ENCODE results near the gene PITHD1.
"Not testable (repeated sequence)": the region's sequence is repeated elsewhere in the genome, so short reads cannot be mapped to it uniquely, and the experiment has no call there.

Gene PITHD1

GRCh38 chr1:23756676-23757075, 21.5 kb upstream of the PITHD1 start:
- no peak overlapping the region for H3K9ac ChIP-seq (ENCODE audit: low read depth, low read length)
- H3K4me1 ChIP-seq (ENCODE audit: insufficient read depth, low read length): no peaks in the 10 kb centered on the region
- H3K9me3 ChIP-seq (ENCODE audit: control insufficient read depth, insufficient read depth, low read length): no peaks in the 10 kb centered on the region
- peaks cover 67% of the 10 kb centered on the region for H3K36me3 ChIP-seq (ENCODE audit: insufficient read depth, low read length)

GRCh38 chr1:23757812-23758211, 20.4 kb upstream of the PITHD1 start:
- H3K4me1 ChIP-seq (ENCODE audit: insufficient read depth, low read length): no peaks in the 10 kb centered on the region
- H3K9me3 ChIP-seq (ENCODE audit: control insufficient read depth, insufficient read depth, low read length): no peaks in the 10 kb centered on the region
- H3K9ac ChIP-seq (ENCODE audit: low read depth, low read length): no peak overlapping the region
- H3K36me3 ChIP-seq (ENCODE audit: insufficient read depth, low read length): peaks cover 60% of the 10 kb centered on the region

GRCh38 chr1:23759277-23759676, 18.9 kb upstream of the PITHD1 start:
- Histone ChIP-seq H3K4me1 (ENCODE audit: insufficient read depth, low read length) (no peaks in the 10 kb centered on the region), H3K9ac (ENCODE audit: low read depth, low read length) (no peak overlapping the region), H3K36me3 (ENCODE audit: insufficient read depth, low read length) (peaks cover 54% of the 10 kb centered on the region), H3K9me3 (ENCODE audit: control insufficient read depth, insufficient read depth, low read length) (no peaks in the 10 kb centered on the region)

DNA sequence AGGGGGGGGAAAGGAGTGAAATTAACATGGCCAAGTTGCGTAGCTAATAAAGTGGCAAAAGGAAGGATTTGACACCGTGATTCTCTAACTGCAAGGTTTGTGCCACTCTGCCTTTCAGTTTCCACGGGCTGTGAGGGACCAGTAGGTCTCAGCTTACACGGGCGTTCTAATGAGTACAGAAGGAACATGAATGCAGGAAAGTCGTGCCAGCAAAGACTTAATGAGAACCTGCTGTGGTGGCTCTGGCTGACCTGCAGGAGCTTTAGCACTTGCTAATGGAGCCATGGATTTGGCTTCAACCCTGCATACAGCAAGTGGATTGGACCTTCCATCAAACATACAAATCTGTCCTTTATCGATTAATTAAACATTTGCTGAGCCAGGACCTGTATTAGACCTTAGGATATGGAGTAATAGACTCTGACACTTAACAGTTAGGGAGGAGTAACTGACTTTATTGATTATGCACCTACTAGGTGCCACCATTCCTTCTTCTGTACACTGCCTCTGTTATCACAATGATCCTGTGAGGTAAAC, 15.1 kb upstream of the PITHD1 start:
- H3K36me3 ChIP-seq (ENCODE audit: insufficient read depth, low read length): peaks cover 28% of the 10 kb centered on the region
- no peaks in the 10 kb centered on the region for H3K9me3 ChIP-seq (ENCODE audit: control insufficient read depth, insufficient read depth, low read length)
- no peak overlapping the region for H3K9ac ChIP-seq (ENCODE audit: low read depth, low read length)
- H3K4me1 ChIP-seq (ENCODE audit: insufficient read depth, low read length): no peaks in the 10 kb centered on the region

- peaks cover 7% of the 10 kb centered on the region; the same call in 1 of the 2 replicates for H3K36me3 ChIP-seq (ENCODE audit: insufficient read depth, low read length)
- no peak overlapping the region for H3K9ac ChIP-seq (ENCODE audit: low read depth, low read length)
- H3K4me1 ChIP-seq (ENCODE audit: insufficient read depth, low read length): no peaks in the 10 kb centered on the region
- no peaks in the 10 kb centered on the region for H3K9me3 ChIP-seq (ENCODE audit: control insufficient read depth, insufficient read depth, low read length)
Measured at GRCh38 chr1:23768733-23769132, 9.5 kb upstream of the PITHD1 start.

DNA sequence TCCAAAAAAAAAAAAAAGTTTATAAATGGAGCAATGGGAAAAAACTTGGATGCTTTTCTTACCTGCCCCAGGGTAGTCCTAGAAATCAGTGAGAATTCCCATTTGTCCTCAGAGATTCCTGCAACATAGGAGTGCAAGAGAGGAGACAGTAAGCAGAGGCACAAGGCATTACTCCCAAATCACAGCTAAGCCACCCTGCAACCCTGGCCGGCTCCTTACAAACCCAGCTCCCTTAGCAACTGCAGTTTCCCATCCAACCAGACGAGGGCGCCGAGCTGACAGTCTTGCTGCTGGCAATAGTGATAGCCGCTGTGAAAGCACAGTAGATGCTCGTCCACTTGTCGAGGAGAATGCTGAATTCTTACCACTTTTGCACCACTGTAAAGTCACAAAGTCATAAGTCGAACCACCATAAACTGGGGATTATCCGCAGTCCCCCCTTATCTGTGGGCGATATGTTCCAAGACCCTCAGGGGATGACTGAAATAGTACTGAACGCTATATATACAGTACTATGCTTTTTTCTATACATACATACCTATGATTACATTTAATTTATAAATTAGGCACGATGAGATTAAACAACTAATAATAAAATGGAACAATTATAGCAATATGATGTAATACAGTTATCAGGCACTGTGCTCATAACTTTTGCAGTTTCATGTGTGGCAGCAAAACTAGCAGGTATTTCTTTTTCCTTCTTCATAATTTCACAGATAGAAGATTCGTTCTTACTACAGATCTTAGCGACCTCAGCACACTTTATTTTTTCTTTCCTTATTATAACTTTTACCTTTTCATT, 6.0 kb upstream of the PITHD1 start:
- Histone ChIP-seq H3K9me3 (ENCODE audit: control insufficient read depth, insufficient read depth, low read length) (no peaks in the 10 kb centered on the region), H3K4me1 (ENCODE audit: insufficient read depth, low read length) (no peaks in the 10 kb centered on the region), H3K9ac (ENCODE audit: low read depth, low read length) (no peak overlapping the region), H3K36me3 (ENCODE audit: insufficient read depth, low read length) (peaks cover 7% of the 10 kb centered on the region; the same call in 1 of the 2 replicates)

GRCh38 chr1:23772854-23773242, 5.4 kb upstream of the PITHD1 start:
- Histone ChIP-seq H3K36me3 (ENCODE audit: insufficient read depth, low read length) (peaks cover 4% of the 10 kb centered on the region; the same call in 1 of the 2 replicates), H3K4me1 (ENCODE audit: insufficient read depth, low read length) (no peaks in the 10 kb centered on the region), H3K9ac (ENCODE audit: low read depth, low read length) (no peak overlapping the region), H3K9me3 (ENCODE audit: control insufficient read depth, insufficient read depth, low read length) (no peaks in the 10 kb centered on the region)

DNA sequence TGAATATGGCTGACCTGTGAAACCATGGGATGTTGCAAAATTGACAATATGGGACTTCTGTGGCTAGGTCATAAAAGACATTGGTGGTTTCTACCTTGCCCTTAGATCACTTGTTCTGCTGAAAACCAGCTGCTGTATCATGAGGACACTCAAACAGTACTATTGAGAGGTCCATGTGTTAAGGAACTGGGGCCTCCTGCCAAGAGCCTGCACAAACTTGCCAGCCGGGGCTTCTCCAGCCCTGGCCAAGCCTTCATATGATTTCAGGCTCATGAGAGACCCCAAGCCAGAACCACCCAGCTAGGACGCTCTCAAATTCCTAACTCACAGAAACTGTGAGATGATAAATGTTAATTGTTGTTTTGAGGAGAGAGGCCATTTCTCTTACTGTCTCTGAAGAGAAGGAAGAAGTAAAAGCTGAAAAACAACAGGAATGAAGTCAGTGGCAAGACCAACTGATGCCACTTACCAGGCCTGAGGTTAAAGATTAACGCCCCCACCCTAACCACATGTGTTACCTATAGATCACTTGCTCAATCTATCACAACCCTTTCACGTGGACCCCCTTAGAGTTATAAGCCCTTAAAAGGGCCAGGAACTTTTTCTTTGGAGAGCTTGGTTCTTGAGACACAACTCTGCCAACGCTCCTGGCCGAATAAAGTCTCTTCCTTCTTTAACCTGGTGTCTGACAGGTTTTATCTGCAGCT, 3.9 kb upstream of the PITHD1 start:
- Histone ChIP-seq H3K36me3 (ENCODE audit: insufficient read depth, low read length) (peaks cover 2% of the 10 kb centered on the region; the same call in 1 of the 2 replicates), H3K9me3 (ENCODE audit: control insufficient read depth, insufficient read depth, low read length) (no peaks in the 10 kb centered on the region), H3K4me1 (ENCODE audit: insufficient read depth, low read length) (peaks cover 5% of the 10 kb centered on the region), H3K9ac (ENCODE audit: low read depth, low read length) (no peak overlapping the region)

DNA sequence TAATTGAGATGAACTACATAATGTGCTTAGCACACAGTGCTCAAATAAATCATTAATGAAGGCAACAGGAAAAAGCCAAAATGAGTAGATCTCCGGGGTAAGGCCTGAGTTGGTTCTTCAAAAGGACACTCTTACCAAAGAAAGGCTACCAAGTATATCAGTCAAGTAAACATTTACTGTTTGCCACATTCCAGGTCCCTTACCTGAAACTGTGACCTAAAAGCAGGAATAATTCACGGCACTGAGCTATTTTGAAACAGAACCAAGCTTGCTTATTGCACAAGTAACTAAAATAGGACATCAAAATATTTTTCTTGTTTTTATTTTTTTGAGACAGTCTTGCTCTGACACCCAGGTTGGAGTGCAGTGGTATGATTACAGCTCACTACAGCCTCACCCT, 2.0 kb upstream of the PITHD1 start:
- H3K4me1 ChIP-seq (ENCODE audit: insufficient read depth, low read length): peaks cover 9% of the 10 kb centered on the region
- H3K9ac ChIP-seq (ENCODE audit: low read depth, low read length): no peak overlapping the region
- H3K9me3 ChIP-seq (ENCODE audit: control insufficient read depth, insufficient read depth, low read length): no peaks in the 10 kb centered on the region
- H3K36me3 ChIP-seq (ENCODE audit: insufficient read depth, low read length): peaks cover 2% of the 10 kb centered on the region; the same call in 1 of the 2 replicates

GRCh38 chr1:23779826-23780371, 1.7 kb downstream of the PITHD1 start:
- Histone ChIP-seq H3K4me1 (ENCODE audit: insufficient read depth, low read length) (peaks cover 9% of the 10 kb centered on the region), H3K9me3 (ENCODE audit: control insufficient read depth, insufficient read depth, low read length) (no peaks in the 10 kb centered on the region), H3K9ac (ENCODE audit: low read depth, low read length) (no peak overlapping the region), H3K36me3 (ENCODE audit: insufficient read depth, low read length) (peaks cover 2% of the 10 kb centered on the region; the same call in 1 of the 2 replicates)

DNA sequence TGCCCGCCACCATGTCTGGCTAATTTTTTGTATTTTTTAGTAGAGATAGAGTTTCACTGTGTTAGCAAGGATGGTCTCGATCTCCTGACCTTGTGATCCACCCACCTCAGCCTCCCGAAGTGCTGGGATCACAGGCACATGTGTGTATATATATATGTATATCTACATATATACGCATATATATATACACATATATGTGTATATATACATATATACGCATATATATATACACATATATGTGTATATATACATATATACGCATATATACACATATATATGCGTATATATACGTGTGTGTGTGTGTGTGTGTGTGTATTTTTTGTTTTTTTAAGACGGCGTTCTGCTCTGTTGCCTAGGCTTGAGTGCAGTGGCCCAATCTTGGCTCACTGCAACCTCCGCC, 4.9 kb downstream of the PITHD1 start:
- not testable (repeated sequence) for H3K9ac ChIP-seq (ENCODE audit: low read depth, low read length); H3K4me1 ChIP-seq (ENCODE audit: insufficient read depth, low read length); H3K9me3 ChIP-seq (ENCODE audit: control insufficient read depth, insufficient read depth, low read length)
- peaks cover 11% of the 10 kb centered on the region for H3K36me3 ChIP-seq (ENCODE audit: insufficient read depth, low read length)

DNA sequence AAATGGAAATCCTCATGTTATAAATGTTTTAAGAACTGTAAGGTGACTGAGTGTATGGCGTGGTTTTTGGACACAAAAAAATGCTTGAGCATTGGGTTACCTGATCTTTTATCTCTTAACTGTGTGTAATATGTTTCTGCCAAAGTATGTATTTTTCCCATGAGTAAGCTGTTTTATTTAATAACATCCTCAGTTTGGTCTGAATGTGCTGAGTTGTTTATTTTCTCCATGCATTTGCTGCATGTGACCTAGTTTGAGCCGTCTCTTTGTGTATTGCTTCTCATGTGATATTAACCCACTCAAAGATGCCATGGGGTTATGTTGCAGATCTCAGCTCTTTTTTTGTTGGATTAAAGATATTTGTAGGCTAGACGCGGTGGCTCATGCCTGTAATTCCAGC, 6.6 kb downstream of the PITHD1 start:
- Histone ChIP-seq H3K4me1 (ENCODE audit: insufficient read depth, low read length) (peaks cover 4% of the 10 kb centered on the region; the same call in 1 of the 2 replicates), H3K36me3 (ENCODE audit: insufficient read depth, low read length) (peaks cover 11% of the 10 kb centered on the region), H3K9me3 (ENCODE audit: control insufficient read depth, insufficient read depth, low read length) (no peaks in the 10 kb centered on the region), H3K9ac (ENCODE audit: low read depth, low read length) (no peak overlapping the region)

GRCh38 chr1:23787701-23788100, 9.5 kb downstream of the PITHD1 start:
- H3K36me3 ChIP-seq (ENCODE audit: insufficient read depth, low read length): peaks cover 9% of the 10 kb centered on the region
- H3K9ac ChIP-seq (ENCODE audit: low read depth, low read length): no peak overlapping the region
- H3K9me3 ChIP-seq (ENCODE audit: control insufficient read depth, insufficient read depth, low read length): no peaks in the 10 kb centered on the region
- H3K4me1 ChIP-seq (ENCODE audit: insufficient read depth, low read length): peaks cover 9% of the 10 kb centered on the region

GRCh38 chr1:23788695-23789094, 10.5 kb downstream of the PITHD1 start:
- Histone ChIP-seq H3K36me3 (ENCODE audit: insufficient read depth, low read length) (peaks cover 9% of the 10 kb centered on the region), H3K9ac (ENCODE audit: low read depth, low read length) (no peak overlapping the region), H3K9me3 (ENCODE audit: control insufficient read depth, insufficient read depth, low read length) (no peaks in the 10 kb centered on the region), H3K4me1 (ENCODE audit: insufficient read depth, low read length) (peaks cover 9% of the 10 kb centered on the region)

All from ES-I3 (cell line).